ENCODE measurements around the gene LDLRAD3.

The LDLRAD3 gene

DNA sequence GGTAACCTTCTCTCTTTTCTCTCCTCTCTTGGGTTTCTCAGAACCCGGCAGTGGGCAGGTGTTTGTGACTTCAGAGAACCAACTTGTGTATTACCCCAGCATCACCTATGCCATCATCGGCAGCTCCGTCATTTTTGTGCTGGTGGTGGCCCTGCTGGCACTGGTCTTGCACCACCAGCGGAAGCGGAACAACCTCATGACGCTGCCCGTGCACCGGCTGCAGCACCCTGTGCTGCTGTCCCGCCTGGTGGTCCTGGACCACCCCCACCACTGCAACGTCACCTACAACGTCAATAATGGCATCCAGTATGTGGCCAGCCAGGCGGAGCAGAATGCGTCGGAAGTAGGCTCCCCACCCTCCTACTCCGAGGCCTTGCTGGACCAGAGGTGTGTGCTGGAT lies 283.2 kb downstream of the LDLRAD3 start:
- no peak overlapping the region for H3K4me3 Mint-ChIP-seq

DNA sequence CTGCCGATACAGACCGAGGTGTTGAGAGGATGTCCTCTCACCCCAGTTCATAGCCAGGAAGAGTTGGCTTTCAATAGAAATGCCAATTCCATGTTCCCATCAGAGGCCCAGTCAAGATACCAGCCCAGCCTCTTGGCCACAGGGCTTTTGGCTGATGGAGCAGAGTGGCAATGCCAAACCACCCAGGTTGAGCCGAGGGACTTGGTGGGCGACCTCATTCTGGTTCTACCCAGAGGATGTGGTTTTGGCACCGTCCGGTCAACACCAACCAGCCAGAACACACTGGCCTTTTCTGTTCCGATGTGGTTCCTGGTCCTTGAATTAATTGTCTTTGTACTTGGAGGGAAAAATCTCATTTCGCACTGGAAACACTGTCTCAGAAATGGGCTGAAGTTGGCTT lies 284.8 kb downstream of the LDLRAD3 start:
- Mint-ChIP-seq H3K9me3 (no peaks in the 10 kb centered on the region), H3K4me1 (peaks cover 40% of the 10 kb centered on the region), H3K36me3 (ENCODE audit: low read depth) (peaks cover 34% of the 10 kb centered on the region), H3K27me3 (ENCODE audit: low read depth) (no peaks in the 10 kb centered on the region), H3K27ac (peak overlapping the region in 2 of 3 experiments; percentile 42 to 87), H3K4me3 (no peak overlapping the region)
- TF ChIP-seq, protein P1, sequence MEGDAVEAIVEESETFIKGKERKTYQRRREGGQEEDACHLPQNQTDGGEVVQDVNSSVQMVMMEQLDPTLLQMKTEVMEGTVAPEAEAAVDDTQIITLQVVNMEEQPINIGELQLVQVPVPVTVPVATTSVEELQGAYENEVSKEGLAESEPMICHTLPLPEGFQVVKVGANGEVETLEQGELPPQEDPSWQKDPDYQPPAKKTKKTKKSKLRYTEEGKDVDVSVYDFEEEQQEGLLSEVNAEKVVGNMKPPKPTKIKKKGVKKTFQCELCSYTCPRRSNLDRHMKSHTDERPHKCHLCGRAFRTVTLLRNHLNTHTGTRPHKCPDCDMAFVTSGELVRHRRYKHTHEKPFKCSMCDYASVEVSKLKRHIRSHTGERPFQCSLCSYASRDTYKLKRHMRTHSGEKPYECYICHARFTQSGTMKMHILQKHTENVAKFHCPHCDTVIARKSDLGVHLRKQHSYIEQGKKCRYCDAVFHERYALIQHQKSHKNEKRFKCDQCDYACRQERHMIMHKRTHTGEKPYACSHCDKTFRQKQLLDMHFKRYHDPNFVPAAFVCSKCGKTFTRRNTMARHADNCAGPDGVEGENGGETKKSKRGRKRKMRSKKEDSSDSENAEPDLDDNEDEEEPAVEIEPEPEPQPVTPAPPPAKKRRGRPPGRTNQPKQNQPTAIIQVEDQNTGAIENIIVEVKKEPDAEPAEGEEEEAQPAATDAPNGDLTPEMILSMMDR (IDR thresholded peaks at IDR 0.05; ENCODE audit: unreplicated experiment in 3 of 3), result no peak

More for the DNA sequence above, 283.2 kb downstream of the LDLRAD3 start:
- TF ChIP-seq, protein P1 (IDR thresholded peaks at IDR 0.05; ENCODE audit: unreplicated experiment in 3 of 3), result no peak
- Mint-ChIP-seq H3K4me1 (peaks cover 43% of the 10 kb centered on the region), H3K36me3 (ENCODE audit: low read depth) (peaks cover 34% of the 10 kb centered on the region), H3K27ac (no peak overlapping the region), H3K9me3 (no peaks in the 10 kb centered on the region), H3K27me3 (ENCODE audit: low read depth) (no peaks in the 10 kb centered on the region)

DNA sequence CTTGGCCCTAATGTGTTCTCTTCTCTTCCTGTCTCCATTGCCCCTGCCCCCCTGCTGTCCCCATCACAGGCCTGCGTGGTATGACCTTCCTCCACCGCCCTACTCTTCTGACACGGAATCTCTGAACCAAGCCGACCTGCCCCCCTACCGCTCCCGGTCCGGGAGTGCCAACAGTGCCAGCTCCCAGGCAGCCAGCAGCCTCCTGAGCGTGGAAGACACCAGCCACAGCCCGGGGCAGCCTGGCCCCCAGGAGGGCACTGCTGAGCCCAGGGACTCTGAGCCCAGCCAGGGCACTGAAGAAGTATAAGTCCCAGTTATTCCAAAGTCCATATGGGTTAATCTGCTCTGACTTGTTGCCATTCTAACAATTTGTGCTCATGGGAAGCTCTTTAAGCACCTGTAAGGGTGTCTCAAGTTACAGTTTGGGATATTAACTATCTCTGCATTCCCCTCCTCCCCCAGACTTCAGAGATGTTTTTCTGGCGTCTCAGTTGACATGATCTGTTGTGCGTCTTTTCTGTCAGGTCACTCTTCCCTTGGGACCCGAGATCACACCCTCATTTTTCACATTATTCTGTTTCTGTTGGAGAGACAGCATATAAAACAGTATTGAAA lies 285.3 kb downstream of the LDLRAD3 start:
- Mint-ChIP-seq H3K4me1 (peaks cover 40% of the 10 kb centered on the region), H3K9me3 (no peaks in the 10 kb centered on the region)

DNA sequence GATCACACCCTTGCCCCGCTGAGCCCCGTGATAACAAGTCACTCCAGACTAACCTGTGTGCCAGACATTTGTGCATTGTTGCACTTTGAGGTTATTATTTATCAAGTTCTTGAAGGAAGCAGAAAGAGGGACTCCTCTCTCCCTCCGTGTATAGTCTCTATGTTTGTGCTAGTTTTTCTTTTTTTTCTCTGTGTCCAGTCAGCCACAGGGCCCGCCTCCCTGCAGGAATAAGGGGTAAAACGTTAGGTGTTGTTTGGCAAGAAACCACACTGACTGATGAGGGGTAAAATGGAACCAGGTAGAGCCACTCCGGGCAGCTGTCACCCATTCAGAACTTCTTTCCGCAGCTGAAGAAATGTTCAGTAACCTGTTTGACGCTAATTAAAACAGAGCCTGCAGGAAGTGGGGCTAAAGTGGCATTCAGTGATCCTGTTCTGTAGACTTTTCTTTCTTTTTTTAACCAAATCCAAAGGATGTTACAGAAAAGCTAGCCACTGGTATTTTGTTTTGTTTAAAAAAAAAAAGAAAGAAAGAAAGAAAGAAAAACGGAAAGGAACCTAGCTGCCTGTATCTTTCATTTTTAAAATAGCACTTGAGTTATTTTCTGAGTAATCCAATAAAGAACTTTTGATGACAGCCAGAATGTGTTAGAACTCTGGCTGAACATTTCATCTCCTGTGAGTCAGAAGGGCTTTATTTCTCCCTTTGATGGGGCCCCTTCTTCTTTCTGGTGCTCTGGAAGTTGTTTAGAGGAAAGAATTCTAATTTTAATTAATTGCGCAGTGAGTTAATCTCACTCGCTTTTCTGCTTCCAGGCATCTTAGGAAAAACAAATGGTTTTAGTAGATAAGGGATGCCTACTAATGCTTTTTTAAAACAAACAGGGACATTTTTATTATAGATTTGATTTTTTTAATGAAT lies 287.2 kb downstream of the LDLRAD3 start:
- Mint-ChIP-seq H3K4me3 (peak overlapping the region in 2 of 3 experiments; percentile 35 to 47), H3K27ac (peak overlapping the region; percentile 79 to 87 (median 86)), H3K27me3 (ENCODE audit: low read depth) (no peaks in the 10 kb centered on the region), H3K36me3 (ENCODE audit: low read depth) (peaks cover 38% of the 10 kb centered on the region), H3K4me1 (peaks cover 40% of the 10 kb centered on the region), H3K9me3 (no peaks in the 10 kb centered on the region)
- TF ChIP-seq, protein P1 (IDR thresholded peaks at IDR 0.05; ENCODE audit: unreplicated experiment in 3 of 3), result no peak

More for the DNA sequence above, 285.3 kb downstream of the LDLRAD3 start:
- H3K36me3 Mint-ChIP-seq (ENCODE audit: low read depth), result peaks cover 34% of the 10 kb centered on the region
- H3K4me3 Mint-ChIP-seq, result no peak overlapping the region
- TF ChIP-seq, protein P1 (IDR thresholded peaks at IDR 0.05; ENCODE audit: unreplicated experiment in 3 of 3), result no peak
- H3K27ac Mint-ChIP-seq, result peak overlapping the region; percentile 32 to 87 (median 42)
- H3K27me3 Mint-ChIP-seq (ENCODE audit: low read depth), result no peaks in the 10 kb centered on the region

- Mint-ChIP-seq H3K9me3 (no peaks in the 10 kb centered on the region), H3K27ac (peak overlapping the region; percentile 59 to 87 (median 77)), H3K4me1 (peaks cover 54% of the 10 kb centered on the region), H3K4me3 (no peak overlapping the region), H3K36me3 (ENCODE audit: low read depth) (peaks cover 29% of the 10 kb centered on the region), H3K27me3 (ENCODE audit: low read depth) (no peaks in the 10 kb centered on the region)
- TF ChIP-seq, protein P1 (IDR thresholded peaks at IDR 0.05; ENCODE audit: unreplicated experiment in 3 of 3), result no peak
These were observed 289.3 kb downstream of the LDLRAD3 start for GRCh38 chr11:36233204-36233603.

Data from nephron (organoid).